Umbilical cord (tissue), 2 donors: ENCODE data around the gene TREML4. TPM values are rescaled to one million over a fixed set of nuclear protein-coding genes. Genes with fewer than 3 reads are reported as not detected.

Source experiments
- DNase-seq: peaks from one replicate; pipeline ENCODE4 v3.0.0-alpha.2; 2015; ENCODE audit warnings: low spot score
- total RNA-seq: library from RNA; depleted of rRNA; stranded (reverse); fragments of >200 nt; gene quantifications from one replicate; pipeline ENCODE4 v1.2.3, GENCODE V29; 2014; ENCODE audit warnings: low replicate concordance; ENCODE audit not compliant: insufficient read depth

TREML4 gene
- total RNA-seq, 1 donor from 2014 or later, result 0.48 TPM

DNA sequence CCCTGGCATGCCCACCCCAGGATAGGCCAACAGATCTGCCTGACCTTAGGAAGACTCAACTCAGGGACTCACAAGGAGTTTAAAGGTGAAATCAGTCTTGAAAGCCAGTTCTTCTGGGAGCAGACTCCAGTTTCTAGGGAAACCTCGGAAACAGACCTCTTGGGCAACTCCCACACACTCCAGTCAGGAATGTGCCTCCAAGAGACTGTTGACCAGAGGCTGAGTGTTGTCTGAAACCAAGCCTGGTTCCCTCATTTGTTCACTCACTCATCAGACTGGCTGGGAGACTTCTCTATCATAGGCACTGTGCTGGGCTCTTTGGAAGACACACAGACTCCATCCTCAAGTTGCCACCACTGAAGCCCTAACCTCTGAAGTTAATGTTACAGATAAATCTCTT, 56.6 kb downstream of the TREML4 start:
- no peak for DNase-seq

GRCh38 chr6:41286544-41287346, 58.6 kb downstream of the TREML4 start, which contains the start of gene TREM1:
TSS of gene TREM1 (minus strand) at chr6:41286682. CDS start at chr6:41286655, 27 bp downstream.
- peak; percentile 33 for DNase-seq

DNA sequence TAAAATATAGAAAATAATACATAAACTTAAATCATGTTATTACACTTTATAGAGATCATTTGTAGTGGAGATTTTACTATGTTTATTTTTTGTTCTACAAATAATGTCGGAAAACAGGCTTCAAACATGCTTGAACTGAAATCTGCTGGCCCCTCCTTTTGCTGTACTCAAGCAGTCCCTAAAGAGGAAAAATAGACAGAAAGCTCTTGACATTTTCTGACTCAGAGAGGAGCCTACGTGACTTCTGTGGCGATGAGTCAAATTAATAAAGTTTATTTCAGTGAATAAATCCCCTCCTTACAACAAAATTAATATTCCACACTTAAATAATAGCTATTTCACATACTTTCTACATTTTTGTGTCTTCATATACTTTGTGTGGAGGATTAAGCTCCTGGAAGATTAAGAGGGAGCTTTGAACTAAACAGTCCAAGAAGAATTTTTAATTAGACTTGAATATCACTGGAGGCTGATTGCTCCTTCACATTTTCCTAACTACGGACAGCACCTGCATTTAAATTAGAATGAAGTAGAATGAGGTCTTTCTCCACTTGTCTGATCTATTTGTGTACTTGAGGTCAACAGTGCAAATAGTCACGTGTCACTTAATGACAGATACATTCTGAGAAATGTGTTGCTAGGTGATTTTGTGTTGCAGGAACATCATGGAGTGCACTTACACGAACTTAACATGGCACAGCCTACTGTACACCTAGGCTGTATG, 60.0 kb downstream of the TREML4 start:
- DNase-seq, result no peak

Other genes starting within 250 kb of the TREML4 start
- gene UNC5CL, start 189.1 kb upstream of the TREML4 start, total RNA-seq, result not detected
- gene TSPO2, start 185.9 kb upstream of the TREML4 start, total RNA-seq, result not detected
- 1.2 TPM for gene APOBEC2, start 175.1 kb upstream of the TREML4 start, total RNA-seq
- gene OARD1, start 156.0 kb upstream of the TREML4 start, total RNA-seq, result 30.3 TPM
- gene NFYA, start 155.4 kb upstream of the TREML4 start, total RNA-seq, result 15.9 TPM
- gene TREML1, start 74.0 kb upstream of the TREML4 start, total RNA-seq, result 5.1 TPM
- 11.6 TPM for gene TREM2, start 65.2 kb upstream of the TREML4 start, total RNA-seq
- 0.72 TPM for gene TREML2, start 27.2 kb upstream of the TREML4 start, total RNA-seq
- 1.7 TPM for gene TREM1, start 58.3 kb downstream of the TREML4 start, total RNA-seq
- gene NCR2, start 107.3 kb downstream of the TREML4 start, total RNA-seq, result not detected